Measurements from ENCODE around the gene HERC5.

DNA sequence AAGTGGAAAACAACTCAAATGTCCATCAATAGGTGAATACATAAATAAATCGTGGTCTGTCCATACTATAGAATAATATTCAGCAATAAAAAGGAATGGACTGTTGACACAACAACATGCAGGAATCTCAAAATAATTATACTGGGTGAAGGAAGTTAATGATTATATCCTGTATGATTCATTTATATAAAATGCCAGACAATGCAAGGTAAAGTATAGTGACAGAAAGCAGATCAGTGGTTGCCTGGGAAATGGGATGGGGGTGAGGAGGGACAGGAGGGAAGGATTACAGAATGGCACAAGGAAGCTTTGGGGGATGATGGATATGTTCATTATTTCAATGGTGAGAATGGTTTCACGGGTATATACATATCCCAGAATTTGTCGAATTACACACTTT lies 54.3 kb downstream of the HERC5 start:
- no peak for TF ChIP-seq ATOH8 (CRISPR knock-in tag; IDR thresholded peaks at IDR 0.05; ENCODE audit: low read depth)
- TF ChIP-seq, protein P1, sequence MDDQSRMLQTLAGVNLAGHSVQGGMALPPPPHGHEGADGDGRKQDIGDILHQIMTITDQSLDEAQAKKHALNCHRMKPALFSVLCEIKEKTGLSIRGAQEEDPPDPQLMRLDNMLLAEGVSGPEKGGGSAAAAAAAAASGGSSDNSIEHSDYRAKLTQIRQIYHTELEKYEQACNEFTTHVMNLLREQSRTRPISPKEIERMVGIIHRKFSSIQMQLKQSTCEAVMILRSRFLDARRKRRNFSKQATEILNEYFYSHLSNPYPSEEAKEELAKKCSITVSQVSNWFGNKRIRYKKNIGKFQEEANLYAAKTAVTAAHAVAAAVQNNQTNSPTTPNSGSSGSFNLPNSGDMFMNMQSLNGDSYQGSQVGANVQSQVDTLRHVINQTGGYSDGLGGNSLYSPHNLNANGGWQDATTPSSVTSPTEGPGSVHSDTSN (IDR thresholded peaks at IDR 0.05): no peak
- TF ChIP-seq, protein P2, sequence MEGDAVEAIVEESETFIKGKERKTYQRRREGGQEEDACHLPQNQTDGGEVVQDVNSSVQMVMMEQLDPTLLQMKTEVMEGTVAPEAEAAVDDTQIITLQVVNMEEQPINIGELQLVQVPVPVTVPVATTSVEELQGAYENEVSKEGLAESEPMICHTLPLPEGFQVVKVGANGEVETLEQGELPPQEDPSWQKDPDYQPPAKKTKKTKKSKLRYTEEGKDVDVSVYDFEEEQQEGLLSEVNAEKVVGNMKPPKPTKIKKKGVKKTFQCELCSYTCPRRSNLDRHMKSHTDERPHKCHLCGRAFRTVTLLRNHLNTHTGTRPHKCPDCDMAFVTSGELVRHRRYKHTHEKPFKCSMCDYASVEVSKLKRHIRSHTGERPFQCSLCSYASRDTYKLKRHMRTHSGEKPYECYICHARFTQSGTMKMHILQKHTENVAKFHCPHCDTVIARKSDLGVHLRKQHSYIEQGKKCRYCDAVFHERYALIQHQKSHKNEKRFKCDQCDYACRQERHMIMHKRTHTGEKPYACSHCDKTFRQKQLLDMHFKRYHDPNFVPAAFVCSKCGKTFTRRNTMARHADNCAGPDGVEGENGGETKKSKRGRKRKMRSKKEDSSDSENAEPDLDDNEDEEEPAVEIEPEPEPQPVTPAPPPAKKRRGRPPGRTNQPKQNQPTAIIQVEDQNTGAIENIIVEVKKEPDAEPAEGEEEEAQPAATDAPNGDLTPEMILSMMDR (IDR thresholded peaks at IDR 0.05): no peak
- no peak for TF ChIP-seq CBX8 (IDR thresholded peaks at IDR 0.05)
- TF ChIP-seq PHF8 (IDR thresholded peaks at IDR 0.05; ENCODE audit: borderline replicate concordance, low read depth): no peak
- TF ChIP-seq MYC (IDR thresholded peaks at IDR 0.05; ENCODE audit: borderline replicate concordance, low read length): no peak
- TF ChIP-seq CHD2 (IDR thresholded peaks at IDR 0.05; ENCODE audit: low read length, partially characterized antibody): no peak
- no peak for TF ChIP-seq RCOR1 (IDR thresholded peaks at IDR 0.05; ENCODE audit: low read depth, low read length)
- TF ChIP-seq MAX (IDR thresholded peaks at IDR 0.05): no peak
- TF ChIP-seq RAD21 (conservative IDR thresholded peaks at IDR 0.05 in 1 of 2, IDR thresholded peaks at IDR 0.05 in 1 of 2): no peak
- no peak for TF ChIP-seq RNF2 (IDR thresholded peaks at IDR 0.05; ENCODE audit: borderline replicate concordance, low read depth)
- no peak for TF ChIP-seq CHD4 (IDR thresholded peaks at IDR 0.05; ENCODE audit: borderline replicate concordance)
- no peak for TF ChIP-seq HOXB13 (CRISPR knock-in tag; IDR thresholded peaks at IDR 0.05; ENCODE audit: low read depth)

All from A549 (cell line).